Esophagus squamous epithelium (tissue), 4 donors: ENCODE data around the gene CTIF.

Source experiments
- POLR2A ChIP-seq, 4 donors: fragments of 450-650 bp; IDR thresholded peaks; one replicate each; pipeline ENCODE4 v1.6.1; 2017; ENCODE audit warnings: antibody characterized with exemption in 4 of 4, mild to moderate bottlenecking in 4 of 4, moderate library complexity in 3 of 4
- TF ChIP-seq, protein P1 (sequence below), 6 experiments: fragments of 450-650 bp in 4 of 6; fragments of 200-600 bp in 2 of 6; sonication (generic) in 2 of 6; IDR thresholded peaks; one replicate each; pipeline ENCODE4 v1.5.1; 2016 to 2019; ENCODE audit warnings: antibody characterized with exemption in 6 of 6, mild to moderate bottlenecking in 4 of 6, moderate library complexity in 4 of 6

DNA sequence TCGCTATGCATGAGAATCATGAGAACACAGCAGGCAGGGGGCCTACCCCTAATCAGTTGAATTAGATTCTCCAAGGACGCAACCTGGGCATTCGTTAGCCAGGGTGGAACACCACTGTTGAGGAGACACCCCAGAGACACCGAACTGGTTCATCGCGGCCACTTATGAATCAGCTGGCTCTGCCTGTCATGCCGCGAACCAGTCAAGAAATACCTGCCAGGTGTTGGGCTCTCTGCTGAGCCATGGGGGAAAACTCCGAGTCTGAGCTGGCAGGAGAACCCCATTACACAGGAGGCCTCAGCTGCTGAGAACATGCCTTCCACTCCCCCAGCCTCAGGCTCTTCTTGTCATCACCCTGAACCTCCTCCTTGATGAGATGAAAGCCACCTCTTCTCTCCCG lies 227.7 kb downstream of the CTIF start:
- TF ChIP-seq POLR2A (IDR thresholded peaks at IDR 0.05) = no peak
- TF ChIP-seq, protein P1, sequence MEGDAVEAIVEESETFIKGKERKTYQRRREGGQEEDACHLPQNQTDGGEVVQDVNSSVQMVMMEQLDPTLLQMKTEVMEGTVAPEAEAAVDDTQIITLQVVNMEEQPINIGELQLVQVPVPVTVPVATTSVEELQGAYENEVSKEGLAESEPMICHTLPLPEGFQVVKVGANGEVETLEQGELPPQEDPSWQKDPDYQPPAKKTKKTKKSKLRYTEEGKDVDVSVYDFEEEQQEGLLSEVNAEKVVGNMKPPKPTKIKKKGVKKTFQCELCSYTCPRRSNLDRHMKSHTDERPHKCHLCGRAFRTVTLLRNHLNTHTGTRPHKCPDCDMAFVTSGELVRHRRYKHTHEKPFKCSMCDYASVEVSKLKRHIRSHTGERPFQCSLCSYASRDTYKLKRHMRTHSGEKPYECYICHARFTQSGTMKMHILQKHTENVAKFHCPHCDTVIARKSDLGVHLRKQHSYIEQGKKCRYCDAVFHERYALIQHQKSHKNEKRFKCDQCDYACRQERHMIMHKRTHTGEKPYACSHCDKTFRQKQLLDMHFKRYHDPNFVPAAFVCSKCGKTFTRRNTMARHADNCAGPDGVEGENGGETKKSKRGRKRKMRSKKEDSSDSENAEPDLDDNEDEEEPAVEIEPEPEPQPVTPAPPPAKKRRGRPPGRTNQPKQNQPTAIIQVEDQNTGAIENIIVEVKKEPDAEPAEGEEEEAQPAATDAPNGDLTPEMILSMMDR (IDR thresholded peaks at IDR 0.05) = no peak
